Colonic mucosa (tissue), 4 donors: ENCODE results near the gene SGK1. TPM values are rescaled to one million over a fixed set of nuclear protein-coding genes. Genes with fewer than 3 reads are reported as not detected.
"Not testable (repeated sequence)": the region's sequence is repeated elsewhere in the genome, so short reads cannot be mapped to it uniquely, and the experiment has no call there.

Source experiments
- DNase-seq: peaks from one replicate; pipeline ENCODE4 v3.0.0-alpha.2; 2020
- H3K27ac ChIP-seq: fragments of 200-600 bp; one replicate; pipeline ENCODE4 v1.8.0; 2021
- H3K27me3 ChIP-seq: fragments of 200-600 bp; one replicate; pipeline ENCODE4 v1.8.0; 2021
- H3K36me3 ChIP-seq: fragments of 200-600 bp; one replicate; pipeline ENCODE4 v1.8.0; 2021
- H3K4me1 ChIP-seq: fragments of 200-600 bp; one replicate; pipeline ENCODE4 v1.8.0; 2021; ENCODE audit warnings: mild to moderate bottlenecking
- H3K4me3 ChIP-seq: fragments of 200-600 bp; one replicate; pipeline ENCODE4 v1.8.0; 2021
- H3K9ac ChIP-seq, 2 donors: one replicate each; pipeline ENCODE4 v1.7.0; 2013; ENCODE audit warnings: control low read depth in 2 of 2, low read depth in 2 of 2, low read length in 2 of 2
- H3K9me3 ChIP-seq: fragments of 200-600 bp; one replicate; pipeline ENCODE4 v1.8.0; 2021
- intact Hi-C: fragments of 100-400 bp; cut with DNase I; formaldehyde crosslinking; loops from one replicate; pipeline ENCODE4 v1.14.1; 2022
- total RNA-seq, 2 donors: library from RNA; stranded (reverse); fragmentation: NEBNext Ultra II Directional in 1 of 2; extraction: Animal tissue kit (Norgen Biotek cat#: 25700) in 1 of 2; gene quantifications; one replicate each; pipeline ENCODE4 v1.2.1, GENCODE V29; 2021
- TF ChIP-seq, protein P1 (sequence below): fragments of 200-600 bp; IDR thresholded peaks from one replicate; pipeline ENCODE4 v1.8.0; 2022; ENCODE audit warnings: antibody characterized with exemption, mild to moderate bottlenecking
- donor health status: healthy.
- donor health status: DM: no; HTN: no; CAD: no.
- donor health status: DM: no; HTN: no; CAD: no.

SGK1 gene
- total RNA-seq, 2 donors from 2014 or later = 12.0 to 41.5 TPM

DNA sequence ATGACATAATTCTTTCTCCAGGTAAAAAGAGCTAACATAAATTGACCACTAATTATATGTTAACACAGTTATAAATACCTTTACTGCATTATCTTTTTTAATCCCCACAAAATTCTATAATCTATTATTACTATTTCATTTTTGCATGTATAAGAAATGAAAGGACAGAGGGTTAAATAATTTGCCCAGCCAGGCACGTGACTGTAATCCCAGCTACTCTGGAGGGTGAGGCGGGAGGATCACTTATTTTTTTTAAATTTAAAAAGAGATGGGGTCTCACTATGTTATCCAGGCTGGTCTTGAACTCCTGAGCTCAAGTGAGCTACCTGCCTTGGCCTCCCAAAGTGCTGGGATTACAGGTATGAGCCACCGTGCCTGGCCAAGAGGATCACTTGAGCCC, 121.9 kb downstream of the SGK1 start:
- Histone ChIP-seq H3K27ac (no peak overlapping the region), H3K9ac (no peak overlapping the region)
- intact Hi-C loops = no loop called here

DNA sequence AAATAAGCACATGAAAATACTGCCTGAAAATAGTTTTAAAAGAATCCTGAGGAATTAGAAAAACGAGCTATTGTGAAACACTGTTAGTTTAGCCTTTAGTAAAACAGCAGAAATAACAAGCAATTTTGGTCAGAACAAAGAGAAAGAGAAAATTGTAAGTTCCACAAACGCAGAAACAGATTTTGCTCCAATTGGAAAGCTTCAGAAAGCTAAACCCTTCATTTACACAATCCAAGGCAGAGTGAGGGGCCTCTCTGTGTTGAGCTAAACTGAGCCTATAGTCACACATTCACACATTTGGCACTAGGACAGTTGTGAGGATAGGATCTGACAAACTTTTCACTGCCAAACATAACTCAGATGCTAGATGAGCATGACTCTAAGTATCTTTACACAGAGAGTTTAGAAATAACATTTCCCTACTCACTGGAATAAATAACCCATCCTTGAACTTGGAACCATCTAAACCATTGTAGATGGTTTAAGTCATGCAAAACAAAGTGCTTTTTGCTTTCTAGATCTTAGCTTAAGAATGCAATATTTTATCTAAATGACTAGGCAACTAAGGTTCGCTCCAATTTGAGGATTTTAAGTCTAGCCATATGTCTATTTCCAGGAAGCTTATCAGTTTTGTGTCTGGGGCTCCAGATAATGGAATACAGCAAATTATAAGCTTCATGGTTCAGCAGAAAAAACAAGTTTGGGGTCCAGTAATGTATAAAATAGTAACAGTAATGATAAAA, 122.6 kb downstream of the SGK1 start:
- Histone ChIP-seq H3K4me3 (no peak overlapping the region), H3K9me3 (no peaks in the 10 kb centered on the region), H3K27me3 (no peaks in the 10 kb centered on the region), H3K4me1 (no peaks in the 10 kb centered on the region), H3K9ac (no peak overlapping the region), H3K27ac (no peak overlapping the region), H3K36me3 (no peaks in the 10 kb centered on the region)
- intact Hi-C loops = no loop called here
- DNase-seq = no peak
- TF ChIP-seq, protein P1, sequence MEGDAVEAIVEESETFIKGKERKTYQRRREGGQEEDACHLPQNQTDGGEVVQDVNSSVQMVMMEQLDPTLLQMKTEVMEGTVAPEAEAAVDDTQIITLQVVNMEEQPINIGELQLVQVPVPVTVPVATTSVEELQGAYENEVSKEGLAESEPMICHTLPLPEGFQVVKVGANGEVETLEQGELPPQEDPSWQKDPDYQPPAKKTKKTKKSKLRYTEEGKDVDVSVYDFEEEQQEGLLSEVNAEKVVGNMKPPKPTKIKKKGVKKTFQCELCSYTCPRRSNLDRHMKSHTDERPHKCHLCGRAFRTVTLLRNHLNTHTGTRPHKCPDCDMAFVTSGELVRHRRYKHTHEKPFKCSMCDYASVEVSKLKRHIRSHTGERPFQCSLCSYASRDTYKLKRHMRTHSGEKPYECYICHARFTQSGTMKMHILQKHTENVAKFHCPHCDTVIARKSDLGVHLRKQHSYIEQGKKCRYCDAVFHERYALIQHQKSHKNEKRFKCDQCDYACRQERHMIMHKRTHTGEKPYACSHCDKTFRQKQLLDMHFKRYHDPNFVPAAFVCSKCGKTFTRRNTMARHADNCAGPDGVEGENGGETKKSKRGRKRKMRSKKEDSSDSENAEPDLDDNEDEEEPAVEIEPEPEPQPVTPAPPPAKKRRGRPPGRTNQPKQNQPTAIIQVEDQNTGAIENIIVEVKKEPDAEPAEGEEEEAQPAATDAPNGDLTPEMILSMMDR = no peak

More for the DNA sequence above, 121.9 kb downstream of the SGK1 start:
- no peaks in the 10 kb centered on the region for H3K36me3 ChIP-seq
- H3K27me3 ChIP-seq = no peaks in the 10 kb centered on the region
- TF ChIP-seq, protein P1 = no peak
- H3K4me1 ChIP-seq = no peaks in the 10 kb centered on the region
- H3K9me3 ChIP-seq = no peaks in the 10 kb centered on the region
- DNase-seq = no peak
- no peak overlapping the region for H3K4me3 ChIP-seq

DNA sequence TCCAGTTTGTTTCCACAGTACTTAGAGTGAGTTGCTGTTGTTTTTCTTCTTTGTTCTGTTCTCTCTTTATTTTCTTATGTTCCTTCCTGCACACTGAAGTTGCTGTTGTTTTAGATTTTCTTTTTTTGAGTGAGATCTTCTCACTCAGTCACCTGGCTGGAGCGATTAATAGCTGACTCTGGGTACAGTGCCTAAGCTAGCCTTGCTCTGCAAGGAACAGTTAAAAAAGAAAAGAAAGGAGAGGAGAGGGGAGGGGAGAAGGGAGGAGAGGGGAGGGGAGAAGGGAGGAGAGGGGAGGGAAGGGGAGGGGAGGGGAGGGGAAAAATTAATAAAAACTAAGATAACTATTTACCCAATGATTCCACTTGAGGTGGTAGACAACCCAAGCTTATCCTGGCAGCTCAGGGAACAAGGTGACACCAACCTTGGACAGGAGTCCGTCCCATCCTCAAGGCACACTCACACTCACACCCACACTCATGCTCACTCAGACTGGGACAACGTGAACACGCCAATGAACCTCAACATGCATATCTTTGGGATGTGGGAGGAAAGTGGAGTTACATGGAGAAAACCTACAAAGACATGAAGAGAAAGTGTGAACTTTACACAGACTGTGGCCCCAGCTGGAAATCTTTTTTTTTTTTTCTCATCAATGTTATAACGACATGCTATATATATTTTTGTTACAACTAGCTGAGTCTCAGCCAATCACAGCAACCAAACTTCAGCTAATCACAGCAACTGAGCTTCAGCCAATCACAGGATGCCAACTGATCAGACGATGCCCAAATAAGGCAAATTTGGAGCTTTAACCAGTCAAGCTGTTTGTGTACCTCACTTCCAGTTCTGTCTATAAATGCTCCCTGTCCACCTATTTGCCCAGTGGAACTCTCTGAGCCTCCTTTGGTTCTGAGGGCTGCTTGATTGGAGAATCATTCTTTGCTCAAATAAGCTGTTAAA, 124.1 kb downstream of the SGK1 start:
- intact Hi-C loops = no loop called here
- Histone ChIP-seq H3K4me1 (no peaks in the 10 kb centered on the region), H3K9ac (no peak overlapping the region), H3K9me3 (no peaks in the 10 kb centered on the region), H3K27ac (no peak overlapping the region), H3K27me3 (no peaks in the 10 kb centered on the region), H3K36me3 (no peaks in the 10 kb centered on the region), H3K4me3 (no peak overlapping the region)
- no peak for DNase-seq
- TF ChIP-seq, protein P1 = no peak

DNA sequence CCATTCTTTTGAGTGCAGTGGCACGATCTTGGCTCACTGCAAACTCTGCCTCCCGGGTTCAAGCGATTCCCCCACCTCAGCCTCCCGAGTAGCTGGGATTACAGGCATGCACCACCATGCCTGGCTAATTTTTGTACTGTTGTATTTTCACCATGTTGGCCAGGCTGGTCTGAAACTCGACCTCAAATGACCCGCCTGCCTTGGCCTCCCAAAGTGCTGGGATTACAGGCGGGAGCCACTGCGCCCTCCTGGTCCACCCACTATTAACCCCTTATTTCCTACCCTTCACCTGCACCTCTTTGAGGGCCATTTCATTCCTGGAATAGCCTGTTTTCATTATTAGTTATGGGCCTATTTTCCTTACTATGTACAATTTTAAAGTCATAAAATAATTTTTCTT, 125.3 kb downstream of the SGK1 start:
- H3K27ac ChIP-seq, H3K27me3 ChIP-seq, H3K9me3 ChIP-seq, H3K4me3 ChIP-seq, intact Hi-C loops, H3K36me3 ChIP-seq, H3K4me1 ChIP-seq, H3K9ac ChIP-seq, DNase-seq: not testable (repeated sequence)

DNA sequence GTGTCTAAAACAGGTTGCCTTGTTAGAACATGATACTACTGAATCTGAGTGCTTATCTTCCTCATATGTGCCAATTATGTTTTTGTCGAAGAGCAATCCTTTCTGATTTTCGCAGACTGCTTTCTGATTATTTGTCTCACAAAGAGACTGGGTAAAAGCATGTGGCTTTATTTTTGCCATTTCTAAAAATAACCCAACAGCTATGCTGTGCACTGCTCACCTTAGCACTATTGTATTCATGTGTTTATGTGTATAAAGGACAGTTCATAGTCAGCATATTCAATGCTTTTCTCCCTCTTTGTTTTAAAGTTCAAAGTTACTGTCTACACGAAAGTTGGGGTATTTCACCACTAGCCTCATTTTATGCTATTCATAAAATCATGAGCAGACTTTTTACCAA, 127.0 kb downstream of the SGK1 start:
- Histone ChIP-seq H3K9me3 (no peaks in the 10 kb centered on the region), H3K36me3 (no peaks in the 10 kb centered on the region), H3K27me3 (no peaks in the 10 kb centered on the region), H3K4me1 (no peaks in the 10 kb centered on the region), H3K27ac (no peak overlapping the region), H3K4me3 (no peak overlapping the region), H3K9ac (no peak overlapping the region)
- DNase-seq = no peak
- intact Hi-C loops = no loop called here
- TF ChIP-seq, protein P1 = no peak
